HG02870 (cell line): Measurements from ENCODE around the gene ZNF362.
"Not testable (repeated sequence)": the region's sequence is repeated elsewhere in the genome, so short reads cannot be mapped to it uniquely, and the experiment has no call there.

Experiments used
- ATAC-seq: cut with Tn5 transposase; IDR thresholded peaks from one replicate; pipeline ENCODE4 v1.9.1; 2021; ENCODE audit warnings: mild to moderate bottlenecking, moderate library complexity; ENCODE audit not compliant: unreplicated experiment

Gene ZNF362

GRCh38 chr1:33282791-33283190 lies 26.5 kb downstream of the ZNF362 start:
- ATAC-seq = no peak

- ATAC-seq = no peak
Observed at GRCh38 chr1:33284049-33284448, 27.8 kb downstream of the ZNF362 start.

DNA sequence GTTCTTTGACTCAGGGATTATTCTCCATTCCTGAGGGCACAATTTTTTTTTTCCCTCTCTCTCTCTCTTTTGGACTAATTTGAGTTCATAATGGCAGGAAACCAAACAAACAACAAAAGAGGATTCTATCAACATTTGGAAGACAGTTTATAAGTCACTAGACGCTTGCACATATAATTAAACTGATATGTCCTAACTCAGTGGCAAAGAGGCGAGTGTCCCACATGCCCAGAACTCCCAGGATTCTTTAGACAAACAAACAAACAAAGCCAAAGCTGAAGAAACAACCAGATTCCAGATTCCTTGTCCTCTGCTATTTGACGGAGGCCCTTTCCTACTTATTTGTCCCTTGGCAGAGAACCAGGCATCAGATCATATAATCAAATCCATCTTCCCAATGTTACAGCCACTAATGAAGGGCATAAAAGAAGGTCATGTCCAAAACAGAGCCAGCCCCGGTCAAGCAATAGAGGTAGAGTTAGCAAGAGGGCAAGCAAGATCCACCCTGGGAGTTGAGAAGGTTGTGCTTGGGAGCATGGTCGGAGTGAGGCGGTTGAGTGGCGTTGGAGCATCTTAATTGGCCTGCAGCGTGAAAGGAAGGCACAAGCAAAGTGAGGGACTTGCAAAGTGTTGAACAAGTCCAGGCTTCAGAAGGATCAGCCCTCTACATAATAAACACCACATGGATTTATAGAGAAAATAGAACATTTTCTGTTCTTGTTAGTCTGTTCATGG lies 30.3 kb downstream of the ZNF362 start:
- no peak for ATAC-seq

GRCh38 chr1:33287317-33287716 lies 31.0 kb downstream of the ZNF362 start:
- no peak for ATAC-seq

DNA sequence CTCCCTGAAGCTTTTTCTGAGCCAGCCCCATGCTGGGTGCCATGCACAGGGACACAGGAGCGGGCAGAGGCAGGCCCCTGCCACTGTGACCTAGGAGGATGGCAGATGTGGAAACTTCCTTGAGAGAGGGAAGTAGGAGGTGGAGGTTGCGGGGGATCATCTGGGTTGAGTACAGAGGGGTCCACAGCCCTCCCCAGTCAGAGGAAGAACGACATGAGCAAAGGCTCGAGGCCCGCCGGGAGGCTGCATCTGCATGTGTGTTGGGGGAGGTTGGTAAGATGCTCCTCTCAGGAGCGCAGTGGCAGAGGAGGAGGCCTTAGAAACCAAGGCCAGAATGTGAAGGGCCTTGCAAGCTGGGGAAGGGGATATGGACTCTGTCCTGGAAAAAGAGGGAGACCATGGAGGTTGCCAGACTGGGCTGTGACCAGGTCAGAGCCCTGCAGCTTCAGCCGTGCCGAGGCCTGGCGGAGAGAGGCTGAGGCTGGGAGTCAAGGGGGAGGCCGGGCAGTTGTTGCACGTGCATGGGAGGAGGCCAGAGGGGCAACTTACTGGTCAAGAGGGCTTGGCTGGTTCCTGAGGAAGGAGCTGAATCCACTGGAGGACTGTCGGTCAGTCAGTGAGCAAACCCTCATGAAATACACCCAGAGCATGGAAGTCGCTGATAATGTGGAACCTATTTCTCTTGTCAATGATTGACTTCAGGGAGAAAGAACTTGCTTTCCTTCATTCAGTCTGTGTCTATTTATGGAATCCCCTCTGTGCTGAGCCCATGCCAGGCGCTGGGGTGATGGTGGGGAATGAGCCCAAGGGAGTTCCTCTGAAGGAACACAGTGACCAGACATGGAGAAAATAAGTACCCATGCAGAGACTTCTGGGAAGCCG lies 32.9 kb downstream of the ZNF362 start:
- ATAC-seq = no peak

DNA sequence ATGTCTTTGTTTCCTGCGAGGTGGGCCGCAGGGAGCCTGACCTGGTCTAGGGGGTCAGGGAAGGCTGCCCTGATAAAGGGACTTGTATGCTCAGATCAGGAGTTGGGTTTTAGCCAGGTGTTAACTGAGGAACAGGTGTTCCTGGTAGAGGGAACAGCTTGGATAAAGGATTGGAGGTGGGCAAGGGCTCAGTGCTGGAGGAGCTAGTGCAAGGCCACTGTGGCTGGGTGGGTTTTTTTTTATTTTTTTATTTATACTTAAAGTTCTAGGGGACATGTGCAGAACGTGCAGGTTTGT lies 33.5 kb downstream of the ZNF362 start:
- ATAC-seq = no peak

- not testable (repeated sequence) for ATAC-seq
Observed at GRCh38 chr1:33290615-33291014, 34.3 kb downstream of the ZNF362 start.

DNA sequence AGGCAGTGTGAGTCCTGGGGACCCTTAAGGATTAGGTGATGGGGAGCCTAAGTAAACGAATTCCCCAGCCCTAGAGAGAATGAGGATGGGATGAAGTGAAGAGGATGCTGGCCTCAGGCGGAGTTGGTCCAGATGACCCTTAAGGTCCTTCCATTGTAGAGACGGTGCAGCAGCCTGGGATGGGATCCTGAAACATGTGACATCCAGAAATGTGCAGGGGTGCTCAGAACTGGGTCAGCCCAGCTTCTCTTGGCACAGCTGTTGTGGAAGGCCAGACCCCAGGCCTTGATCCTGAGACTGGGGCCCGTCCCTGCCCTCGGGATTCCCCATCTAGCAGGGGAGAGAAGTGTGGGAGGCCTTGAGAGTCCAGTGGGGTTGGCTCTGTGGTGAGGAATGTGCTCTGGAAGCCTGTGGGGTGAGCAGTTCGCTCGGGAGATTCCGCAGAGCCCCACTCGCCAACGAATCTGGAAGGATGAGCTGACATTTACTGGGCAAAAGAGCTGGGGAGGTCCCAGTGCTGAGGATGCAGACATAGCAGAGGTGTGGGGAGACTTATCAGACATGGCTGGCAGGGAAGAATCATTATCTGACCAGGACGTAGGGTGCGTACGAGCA lies 36.5 kb downstream of the ZNF362 start:
- ATAC-seq = no peak

DNA sequence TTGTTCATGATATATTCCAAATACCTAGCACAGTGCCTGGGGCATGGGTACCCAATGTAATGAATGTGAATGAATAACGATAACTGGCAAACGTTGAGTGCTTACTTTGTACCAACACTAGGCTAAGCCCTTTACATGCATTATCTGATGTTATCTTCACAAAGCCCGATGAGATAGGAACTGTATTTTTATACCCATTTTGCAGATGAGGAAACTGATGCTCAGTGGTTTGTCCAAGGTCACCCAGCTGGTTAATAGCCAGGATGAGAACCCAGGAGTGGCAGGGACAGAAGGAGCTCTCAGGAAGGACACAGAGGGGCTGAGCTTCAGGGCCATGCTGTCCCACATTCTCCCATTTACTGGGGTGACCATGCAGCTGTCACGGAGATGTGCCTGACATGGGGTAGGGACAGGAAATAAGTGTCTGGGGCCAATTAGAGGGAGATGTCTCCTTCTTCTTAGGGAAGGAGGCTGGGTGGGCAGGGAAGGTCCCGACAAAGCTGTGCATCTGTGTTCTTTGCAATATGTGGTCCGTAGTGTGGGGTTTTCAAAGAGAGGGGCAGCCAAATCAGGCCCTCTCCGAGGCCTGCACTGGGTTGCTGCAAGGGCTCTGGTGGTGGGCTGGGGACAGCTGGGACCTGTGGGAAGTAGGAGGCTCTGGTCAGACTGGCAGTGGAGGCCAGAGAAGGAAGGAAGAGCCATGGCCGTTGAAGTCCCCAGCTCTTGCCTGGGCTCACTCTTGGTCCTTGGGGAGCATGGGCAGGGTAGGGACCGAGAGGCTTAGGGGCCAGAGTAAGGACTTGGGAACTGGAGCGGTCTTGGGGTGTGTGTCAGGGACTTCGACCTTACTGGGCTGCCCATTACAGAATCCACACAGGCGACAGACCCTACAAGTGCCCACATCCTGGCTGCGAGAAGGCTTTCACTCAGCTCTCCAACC lies 38.0 kb downstream of the ZNF362 start:
- no peak for ATAC-seq

DNA sequence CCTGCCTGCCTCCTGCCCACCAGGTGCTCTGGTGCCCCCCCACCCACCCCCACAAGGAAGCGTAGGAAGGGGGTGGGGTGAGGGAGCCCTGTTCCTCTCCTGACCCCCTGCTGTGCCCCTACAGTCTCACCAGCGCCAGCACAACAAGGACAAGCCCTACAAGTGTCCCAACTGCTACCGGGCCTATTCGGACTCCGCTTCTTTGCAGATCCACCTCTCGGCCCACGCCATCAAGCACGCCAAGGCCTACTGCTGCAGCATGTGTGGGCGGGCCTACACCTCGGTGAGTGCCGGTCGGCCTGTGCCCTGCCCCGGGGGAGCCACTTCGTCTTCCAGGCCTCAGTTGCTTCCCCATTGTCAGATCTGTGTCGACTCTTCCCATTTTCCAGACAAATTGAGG lies 38.7 kb downstream of the ZNF362 start:
- no peak for ATAC-seq

DNA sequence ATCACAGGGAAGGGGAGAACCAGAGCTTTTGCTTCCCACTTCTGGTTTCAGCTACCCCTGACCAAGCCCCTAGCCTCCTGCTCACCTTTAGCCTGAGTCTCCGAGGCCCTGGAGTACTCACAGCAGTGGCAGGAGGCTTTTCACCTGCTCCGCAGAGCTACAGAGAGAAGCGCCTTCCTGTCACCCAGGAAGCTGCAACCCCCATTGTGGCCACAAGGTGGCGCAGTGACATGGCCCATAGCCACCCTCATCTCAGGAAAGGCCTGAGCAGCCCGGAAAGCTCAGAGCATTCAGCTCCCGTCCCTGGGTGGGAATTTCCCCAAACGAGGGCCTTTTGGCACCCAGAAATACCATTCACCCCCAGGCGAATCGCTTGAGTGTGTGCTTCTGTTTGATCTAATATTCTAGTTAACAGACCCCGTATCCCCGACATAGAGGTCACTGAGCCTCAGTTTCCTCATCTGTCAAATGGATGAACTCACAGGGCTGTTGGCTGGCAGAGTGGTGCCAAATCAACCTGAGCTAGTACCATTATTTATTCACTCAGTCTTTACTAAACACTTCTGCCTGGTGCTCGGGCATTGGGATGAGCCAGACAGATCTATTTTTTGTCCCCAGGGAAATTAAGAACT lies 39.3 kb downstream of the ZNF362 start:
- no peak for ATAC-seq

GRCh38 chr1:33296082-33296458 lies 39.8 kb downstream of the ZNF362 start:
- ATAC-seq = no peak

GRCh38 chr1:33296824-33297223 lies 40.5 kb downstream of the ZNF362 start:
- ATAC-seq = no peak

DNA sequence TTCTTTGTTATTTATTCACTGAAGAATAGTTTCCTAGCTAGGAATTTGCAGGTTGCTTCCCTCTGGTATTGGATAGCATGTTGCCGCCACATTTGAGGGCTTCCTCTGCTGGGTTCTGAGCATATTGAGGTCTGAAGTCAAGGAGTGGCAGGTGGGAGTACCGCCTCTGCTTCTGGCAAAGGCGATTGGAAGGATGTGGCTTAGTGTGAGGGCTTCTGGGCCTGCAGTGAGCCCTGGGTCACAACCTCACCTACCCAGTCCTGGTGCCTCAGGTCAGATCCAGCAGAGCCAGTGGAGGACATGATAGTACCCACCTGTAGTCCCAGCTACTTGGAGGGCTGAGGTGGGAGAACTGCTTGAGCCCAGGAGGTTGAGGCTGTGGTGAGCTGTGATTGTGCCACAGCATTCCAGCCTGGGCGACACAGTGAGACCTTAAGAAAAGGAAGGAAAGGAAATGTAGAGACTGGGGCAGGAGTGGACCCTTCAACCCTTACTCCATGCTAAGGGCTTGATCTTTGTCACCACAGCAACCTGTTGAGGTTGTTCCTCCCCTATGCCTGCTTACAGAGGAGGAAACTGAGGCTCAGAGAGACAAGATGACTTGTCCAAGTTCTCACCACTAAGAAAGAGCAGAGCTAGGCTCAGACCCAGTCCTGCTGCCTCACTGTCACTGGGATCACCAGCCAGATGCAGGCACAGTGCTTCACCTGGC lies 41.8 kb downstream of the ZNF362 start:
- ATAC-seq = no peak

GRCh38 chr1:33298623-33299277 lies 42.5 kb downstream of the ZNF362 start:
- ATAC-seq = no peak

GRCh38 chr1:33299461-33300155 lies 43.3 kb downstream of the ZNF362 start:
- no peak for ATAC-seq

GRCh38 chr1:33300673-33301072 lies 44.4 kb downstream of the ZNF362 start:
- ATAC-seq = no peak

- ATAC-seq = no peak
Observed at GRCh38 chr1:33301273-33301984, 45.1 kb downstream of the ZNF362 start.
